Subcutaneous abdominal adipose tissue (tissue), 5 donors: ENCODE data around the gene PPP6R2.

Source experiments
- H3K27ac ChIP-seq: one replicate; pipeline ENCODE4 v1.7.0; 2013; ENCODE audit warnings: low read depth, mild to moderate bottlenecking, inconsistent platforms, low read length, moderate library complexity
- H3K27me3 ChIP-seq, 5 donors: one replicate each; pipeline ENCODE4 v1.7.0; 2013; ENCODE audit warnings: low read length in 5 of 5, inconsistent platforms in 1 of 5; ENCODE audit not compliant: control insufficient read depth in 5 of 5, insufficient read depth in 4 of 5
- H3K36me3 ChIP-seq, 5 donors: one replicate each; pipeline ENCODE4 v1.7.0; 2013; ENCODE audit warnings: low read length in 5 of 5; ENCODE audit not compliant: control insufficient read depth in 5 of 5, insufficient read depth in 5 of 5
- H3K4me1 ChIP-seq, 5 donors: one replicate each; pipeline ENCODE4 v1.7.0; 2013; ENCODE audit warnings: low read length in 5 of 5, mild to moderate bottlenecking in 3 of 5, moderate library complexity in 1 of 5; ENCODE audit not compliant: control insufficient read depth in 5 of 5, insufficient read depth in 5 of 5
- H3K4me3 ChIP-seq, 5 donors: one replicate each; pipeline ENCODE4 v1.7.0; 2013; ENCODE audit warnings: low read length in 5 of 5, low read depth in 1 of 5
- H3K9ac ChIP-seq, 5 donors: one replicate each; pipeline ENCODE4 v1.7.0; 2013; ENCODE audit warnings: low read length in 5 of 5, mild to moderate bottlenecking in 4 of 5, moderate library complexity in 3 of 5
- H3K9me3 ChIP-seq, 5 donors: one replicate each; pipeline ENCODE4 v1.7.0; 2013; ENCODE audit warnings: low read length in 5 of 5; ENCODE audit not compliant: control insufficient read depth in 5 of 5
- donor health status: healthy.
- donor health status: healthy.
- donor health status: healthy.
- donor health status: healthy.
- donor health status: healthy.

PPP6R2 gene

DNA sequence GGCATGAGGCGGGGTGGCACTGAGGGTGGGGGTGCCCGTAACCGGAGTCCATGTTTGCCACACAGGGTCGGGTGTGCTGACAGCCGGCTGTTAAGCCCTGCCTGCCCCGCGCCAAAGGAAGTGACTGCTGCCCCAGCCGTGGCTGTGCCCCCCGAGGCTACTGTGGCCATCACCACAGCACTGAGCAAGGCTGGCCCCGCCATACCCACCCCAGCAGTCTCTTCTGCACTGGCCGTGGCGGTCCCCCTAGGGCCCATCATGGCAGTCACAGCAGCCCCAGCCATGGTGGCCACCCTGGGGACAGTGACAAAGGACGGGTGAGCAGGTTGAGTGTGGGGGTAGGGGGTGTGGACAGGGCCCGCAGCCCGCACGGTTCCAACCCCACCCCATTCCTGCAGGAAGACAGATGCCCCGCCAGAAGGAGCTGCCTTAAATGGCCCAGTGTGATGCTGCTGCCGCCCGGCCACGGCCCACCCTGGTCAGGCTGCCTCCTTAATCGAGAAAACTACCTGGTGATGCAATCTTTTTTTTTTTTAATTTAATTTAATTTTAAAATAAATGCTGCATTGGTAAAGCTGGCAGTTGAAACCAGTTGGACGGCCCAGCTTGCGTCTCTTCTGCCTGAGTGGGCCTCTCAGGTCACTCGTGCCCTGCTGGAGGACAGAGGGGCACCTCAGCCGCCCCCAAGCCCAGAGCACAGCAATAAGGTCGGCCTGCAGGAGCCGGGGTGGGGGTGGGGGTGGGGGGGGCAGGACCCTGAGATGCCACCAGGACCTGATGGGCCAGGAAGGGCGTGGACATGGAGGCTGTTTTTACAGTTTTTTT, 100.9 kb downstream of the PPP6R2 start:
- Histone ChIP-seq H3K36me3 (peaks cover 0 to 83% (median 67%) of the 10 kb centered on the region in 5 donors), H3K9ac (no peak overlapping the region), H3K4me1 (peaks cover 0 to 6% (median 5%) of the 10 kb centered on the region in 5 donors), H3K9me3 (no peaks in the 10 kb centered on the region), H3K27me3 (no peaks in the 10 kb centered on the region), H3K4me3 (no peak overlapping the region), H3K27ac (no peak overlapping the region)

DNA sequence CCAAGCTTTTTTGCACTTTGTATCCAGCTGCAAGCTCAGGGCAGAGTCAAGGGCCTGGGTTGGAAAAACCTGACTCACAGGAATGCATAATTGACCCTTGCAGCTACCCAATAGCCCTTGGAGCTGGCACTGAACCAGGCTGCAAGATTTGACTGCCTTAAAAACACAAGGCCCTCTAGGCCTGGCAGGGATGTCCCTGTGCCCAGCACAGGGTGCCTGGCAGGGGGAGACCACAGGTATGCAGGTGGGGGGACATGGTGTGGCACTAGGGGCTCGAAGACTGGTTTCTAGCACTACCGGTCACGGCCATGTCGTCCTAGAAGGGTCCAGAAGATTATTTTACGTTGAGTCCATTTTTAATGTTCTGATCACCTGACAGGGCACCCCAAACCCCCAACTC, 101.5 kb downstream of the PPP6R2 start:
- no peak overlapping the region for H3K27ac ChIP-seq
- no peak overlapping the region for H3K9ac ChIP-seq
- no peaks in the 10 kb centered on the region for H3K27me3 ChIP-seq
- H3K4me3 ChIP-seq = no peak overlapping the region
- H3K36me3 ChIP-seq = peaks cover 0 to 79% (median 60%) of the 10 kb centered on the region in 5 donors
- H3K4me1 ChIP-seq = peaks cover 0 to 6% (median 5%) of the 10 kb centered on the region in 5 donors
- no peaks in the 10 kb centered on the region for H3K9me3 ChIP-seq

DNA sequence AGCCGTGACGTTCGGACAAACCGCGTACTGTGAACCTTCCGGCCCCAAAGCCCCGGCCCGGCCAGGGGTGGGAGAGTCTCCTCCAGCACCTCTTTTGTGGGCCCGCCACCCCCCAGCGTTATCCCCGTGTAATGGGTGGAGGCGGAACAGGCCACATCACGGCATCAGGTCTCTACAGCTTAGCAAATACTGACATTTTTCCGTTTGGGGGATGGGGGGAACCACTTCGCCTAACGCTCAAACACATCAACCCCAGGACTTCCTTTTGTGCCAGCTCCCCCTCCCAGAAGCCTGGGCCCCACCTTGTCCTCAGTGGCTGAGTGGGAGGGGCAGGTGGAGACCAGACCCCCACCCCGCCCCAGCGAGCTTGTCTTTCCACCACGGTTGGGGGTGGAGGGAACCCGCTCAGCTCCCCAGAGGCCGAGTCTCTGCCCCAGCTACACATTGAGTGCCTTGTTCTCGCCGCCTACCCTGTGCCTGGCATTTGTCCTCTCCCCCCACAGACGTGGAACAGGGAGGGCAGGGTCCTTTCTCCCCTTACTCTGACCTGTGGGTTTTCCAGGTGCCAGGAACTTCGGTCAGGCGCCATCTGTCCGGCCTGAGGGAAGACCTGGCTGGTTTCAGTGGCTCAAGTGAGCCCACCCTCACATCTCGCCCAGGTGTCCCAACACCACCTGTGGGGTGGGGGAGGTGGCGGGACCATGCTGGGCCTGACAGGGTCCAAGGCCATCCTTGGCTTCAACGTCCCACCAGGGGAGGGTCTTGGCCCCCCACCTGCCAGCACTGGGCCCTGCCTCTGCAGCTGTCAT, 102.1 kb downstream of the PPP6R2 start:
- no peak overlapping the region for H3K4me3 ChIP-seq
- peaks cover 0 to 7% (median 5%) of the 10 kb centered on the region in 5 donors for H3K4me1 ChIP-seq
- no peaks in the 10 kb centered on the region for H3K27me3 ChIP-seq
- H3K36me3 ChIP-seq = peaks cover 0 to 77% (median 57%) of the 10 kb centered on the region in 5 donors
- no peak overlapping the region for H3K27ac ChIP-seq
- no peak overlapping the region for H3K9ac ChIP-seq
- H3K9me3 ChIP-seq = no peaks in the 10 kb centered on the region

DNA sequence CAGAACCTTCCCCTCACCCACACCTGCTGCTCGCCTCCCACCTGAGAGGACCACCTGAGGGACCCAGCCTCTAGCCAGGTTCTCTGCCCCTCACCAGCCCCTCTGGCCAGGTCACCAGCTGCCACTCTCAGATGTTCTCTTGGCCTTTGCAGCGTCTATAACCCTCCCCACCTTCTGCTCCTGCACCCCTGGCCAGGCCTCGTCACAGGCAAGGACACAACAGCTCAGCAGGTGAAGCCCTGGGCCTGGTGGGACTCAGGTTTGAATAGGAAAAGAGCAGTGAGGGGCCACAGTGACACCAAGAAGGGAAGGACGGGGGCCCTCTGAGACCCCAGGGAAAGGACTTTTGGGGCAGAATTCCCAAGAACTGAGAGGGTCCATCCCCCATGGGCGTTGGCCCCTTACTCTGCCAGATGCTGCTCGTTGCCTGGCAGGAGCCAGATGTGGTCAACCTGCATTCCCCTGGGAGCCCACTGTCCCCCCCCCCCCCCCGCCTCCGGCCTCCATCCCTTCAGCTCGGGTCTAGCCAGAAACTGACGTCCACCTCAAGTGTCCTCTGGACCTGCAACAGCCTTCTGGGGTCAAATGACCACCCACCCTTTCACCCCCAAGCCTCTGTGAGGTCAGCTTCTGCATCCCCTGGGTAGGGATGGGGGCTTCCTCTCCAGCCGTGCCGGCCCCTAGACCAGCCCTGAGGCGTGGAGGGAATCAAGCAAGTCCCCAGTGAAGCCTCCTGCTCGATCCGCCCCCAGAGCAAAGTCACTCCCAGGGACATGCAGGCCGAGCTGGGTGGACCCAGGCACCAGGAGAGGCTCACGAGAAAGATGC, 103.0 kb downstream of the PPP6R2 start:
- H3K27ac ChIP-seq = no peak overlapping the region
- no peak overlapping the region for H3K9ac ChIP-seq
- H3K36me3 ChIP-seq = peaks cover 0 to 77% (median 52%) of the 10 kb centered on the region in 5 donors
- H3K4me3 ChIP-seq = no peak overlapping the region
- H3K9me3 ChIP-seq = no peaks in the 10 kb centered on the region
- H3K27me3 ChIP-seq = no peaks in the 10 kb centered on the region
- peaks cover 0 to 7% (median 5%) of the 10 kb centered on the region in 5 donors for H3K4me1 ChIP-seq

DNA sequence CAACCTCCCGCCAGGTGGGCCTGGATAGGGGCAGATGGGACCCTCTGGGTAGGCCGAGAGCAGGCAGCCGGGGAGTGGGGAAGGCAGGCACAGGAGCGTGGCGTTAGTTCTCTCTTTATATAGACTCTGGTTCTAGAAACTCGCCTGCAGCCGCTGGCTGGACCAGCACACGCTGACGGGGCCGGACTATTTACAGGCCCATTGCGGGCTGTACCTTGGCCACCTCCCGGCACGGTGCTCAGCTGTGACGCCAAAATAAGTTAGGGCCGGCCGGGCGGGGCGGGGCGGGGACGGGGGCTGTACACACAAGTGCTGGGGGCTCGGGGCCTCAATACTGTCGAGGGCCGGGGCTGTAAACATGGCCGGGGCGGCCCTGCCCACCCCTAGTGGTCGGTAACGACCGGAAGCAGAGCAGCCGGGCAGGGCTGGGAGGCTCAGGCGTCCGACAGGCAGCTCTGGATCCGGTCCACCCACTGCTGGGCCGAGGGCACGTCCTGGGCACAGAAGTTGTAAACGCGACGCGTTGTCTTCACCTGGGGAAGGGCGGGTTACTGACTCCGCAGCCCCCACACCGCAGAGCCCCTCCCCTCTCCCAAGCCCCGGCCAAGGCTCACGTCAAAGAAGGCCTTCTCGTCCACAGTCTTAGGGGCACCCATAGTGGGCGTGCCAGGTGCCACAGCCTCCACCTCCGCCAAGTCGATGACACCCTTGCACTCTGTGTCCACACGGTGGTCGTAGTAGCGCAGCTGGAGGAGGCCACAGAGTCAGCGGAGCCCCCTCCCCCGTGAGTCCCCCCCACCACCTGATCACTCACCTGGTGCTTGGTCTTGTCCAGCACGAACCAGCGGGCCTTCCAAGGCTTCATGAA, 103.8 kb downstream of the PPP6R2 start:
- Histone ChIP-seq H3K27me3 (no peaks in the 10 kb centered on the region), H3K27ac (no peak overlapping the region), H3K9ac (no peak overlapping the region), H3K4me1 (peaks cover 0 to 7% (median 5%) of the 10 kb centered on the region in 5 donors), H3K9me3 (no peaks in the 10 kb centered on the region), H3K36me3 (peaks cover 0 to 75% (median 49%) of the 10 kb centered on the region in 5 donors), H3K4me3 (no peak overlapping the region)

DNA sequence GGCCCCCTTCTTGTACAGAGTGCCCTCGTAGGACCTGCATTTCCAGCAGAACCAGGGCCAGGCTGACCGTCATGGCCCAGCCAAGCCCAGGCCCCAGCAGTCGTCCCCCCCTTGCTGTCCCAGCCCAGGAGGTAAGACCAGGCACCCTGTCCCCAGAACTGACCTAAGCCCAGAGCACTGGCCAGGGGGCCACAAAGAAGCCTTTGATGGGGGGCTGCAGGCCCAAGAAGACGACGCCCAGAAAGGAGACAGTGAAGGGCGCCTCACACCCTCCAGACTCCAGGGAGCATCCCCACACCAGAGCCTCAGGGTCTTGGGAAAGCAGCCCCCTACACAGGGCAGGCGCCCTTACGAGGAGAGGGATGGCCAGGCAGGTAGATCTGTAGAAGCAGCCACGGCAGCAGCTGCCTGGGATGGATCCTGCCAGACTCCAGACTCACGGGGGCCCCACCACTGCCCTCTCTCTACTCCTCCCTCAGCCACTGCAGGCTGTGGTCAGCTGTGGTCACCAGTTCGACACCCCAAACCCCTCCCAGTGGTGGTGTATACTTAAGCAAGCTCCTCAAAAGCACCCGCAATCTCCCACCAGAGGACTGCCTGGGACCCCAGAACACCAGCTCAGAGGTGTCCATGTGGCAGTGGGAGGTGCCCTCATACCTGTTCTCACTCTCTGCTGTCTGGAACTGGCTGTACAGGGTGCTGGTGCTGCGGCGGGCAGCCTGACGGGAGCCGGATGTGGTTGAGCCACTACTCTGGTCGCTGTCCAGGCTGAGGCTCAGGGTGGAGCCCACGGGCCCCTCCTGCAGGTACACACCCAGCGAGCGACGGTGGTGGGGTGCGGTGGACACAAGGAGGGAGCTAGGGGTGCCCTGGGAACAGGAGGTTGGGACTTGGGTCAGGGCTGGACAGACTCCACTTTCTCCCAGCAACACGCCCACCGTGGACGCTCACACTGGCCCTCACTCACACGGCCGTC, 104.7 kb downstream of the PPP6R2 start:
- Histone ChIP-seq H3K9me3 (no peaks in the 10 kb centered on the region), H3K4me3 (no peak overlapping the region), H3K9ac (no peak overlapping the region), H3K4me1 (peaks cover 0 to 7% (median 5%) of the 10 kb centered on the region in 5 donors), H3K27me3 (no peaks in the 10 kb centered on the region), H3K27ac (no peak overlapping the region), H3K36me3 (peaks cover 0 to 72% (median 49%) of the 10 kb centered on the region in 5 donors)

DNA sequence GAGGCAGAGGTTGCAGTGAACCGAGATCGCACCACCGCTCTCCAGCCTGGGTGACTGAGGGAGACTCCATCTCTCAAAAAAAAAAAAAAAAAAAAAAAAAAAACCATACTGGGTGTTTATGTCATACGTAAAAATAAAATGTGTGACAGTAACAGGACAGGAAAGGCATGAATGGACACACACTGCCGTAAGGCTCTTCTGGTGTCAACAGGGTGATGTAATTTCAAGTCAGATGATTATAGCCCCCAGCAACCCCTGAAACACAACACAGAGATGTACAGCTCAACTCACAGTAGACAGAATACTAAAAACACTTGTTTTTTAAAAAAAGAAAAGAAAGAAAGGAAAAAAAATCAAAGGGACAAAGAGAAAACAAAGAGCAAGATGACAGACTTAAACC, 109.5 kb downstream of the PPP6R2 start:
- H3K9me3 ChIP-seq = no peaks in the 10 kb centered on the region
- H3K4me3 ChIP-seq = no peak overlapping the region
- H3K4me1 ChIP-seq = peaks cover 0 to 2% (median 0%) of the 10 kb centered on the region in 5 donors
- H3K9ac ChIP-seq = no peak overlapping the region
- H3K36me3 ChIP-seq = peaks cover 0 to 79% (median 63%) of the 10 kb centered on the region in 5 donors
- H3K27ac ChIP-seq = no peak overlapping the region
- no peaks in the 10 kb centered on the region for H3K27me3 ChIP-seq

DNA sequence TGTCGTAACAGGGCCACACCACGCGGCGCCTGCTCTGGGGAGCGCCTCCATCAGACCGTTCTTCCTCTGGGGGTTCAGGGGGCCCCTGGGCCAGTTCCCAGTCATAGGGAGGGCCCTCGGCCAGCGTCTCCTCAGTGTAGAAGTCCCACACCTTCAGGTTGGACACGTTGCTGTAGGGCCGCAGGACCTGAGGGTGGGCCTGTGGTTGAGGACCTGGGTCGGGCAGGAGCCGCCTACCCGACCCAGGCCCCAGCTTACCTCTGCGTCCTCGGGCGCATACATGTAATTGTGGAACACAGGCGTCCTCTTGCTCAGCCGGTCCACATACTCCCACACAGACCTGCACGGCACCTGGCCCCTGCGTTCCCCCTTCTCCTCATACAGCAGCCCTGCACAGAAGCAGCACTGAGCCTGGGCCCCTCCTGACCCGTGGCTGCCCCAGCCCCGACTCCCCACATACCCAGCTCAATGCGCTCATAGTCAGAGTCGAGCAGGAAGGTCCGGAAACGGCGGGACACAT, 111.5 kb downstream of the PPP6R2 start:
- Histone ChIP-seq H3K9me3 (no peaks in the 10 kb centered on the region), H3K9ac (no peak overlapping the region), H3K4me3 (no peak overlapping the region), H3K36me3 (peaks cover 0 to 81% (median 70%) of the 10 kb centered on the region in 5 donors), H3K4me1 (peaks cover 0 to 2% (median 0%) of the 10 kb centered on the region in 5 donors), H3K27me3 (no peaks in the 10 kb centered on the region), H3K27ac (no peak overlapping the region)
